Stimulated activated naive B cell treated with anti-CD40 and anti-IgM and Interleukin-4, amounts not matched to agents 10 μg/mL and 1 μg/mL and 100 μg/mL, for 72 hours (primary cell): ENCODE data around the gene ITFG2.
A peak's percentile ranks its signal among the peaks of the same experiment; 100 is the strongest.
"Not testable (repeated sequence)": the region's sequence is repeated elsewhere in the genome, so short reads cannot be mapped to it uniquely, and the experiment has no call there.

Source experiments
- ATAC-seq, 2 donors: fragments of 150-1000 bp; cut with Tn5 transposase; replicated peaks; 2 replicates each; pipeline ENCODE4 v1.10.0; 2021; ENCODE audit warnings: moderate library complexity in 1 of 2
- DNase-seq: peaks from one replicate; pipeline ENCODE4 v3.0.0; 2021
- H3K27ac Mint-ChIP-seq: one replicate; pipeline ENCODE4 v1.8.0; 2022; ENCODE audit warnings: mild to moderate bottlenecking, mixed read lengths
- H3K27me3 Mint-ChIP-seq, 2 donors: one replicate each; pipeline ENCODE4 v1.8.0; 2022; ENCODE audit warnings: mixed read lengths in 2 of 2
- H3K36me3 Mint-ChIP-seq, 2 donors: one replicate each; pipeline ENCODE4 v1.8.0; 2022; ENCODE audit warnings: mixed read lengths in 2 of 2, mild to moderate bottlenecking in 1 of 2
- H3K4me1 Mint-ChIP-seq, 2 donors: one replicate each; pipeline ENCODE4 v1.8.0; 2022; ENCODE audit warnings: mixed read lengths in 2 of 2, mild to moderate bottlenecking in 1 of 2
- H3K4me3 Mint-ChIP-seq, 2 donors: one replicate each; pipeline ENCODE4 v1.8.0; 2022; ENCODE audit warnings: mild to moderate bottlenecking in 2 of 2, mixed read lengths in 2 of 2, moderate library complexity in 1 of 2
- H3K9me3 Mint-ChIP-seq, 2 donors: one replicate each; pipeline ENCODE4 v1.8.0; 2022; ENCODE audit warnings: mixed read lengths in 2 of 2, mild to moderate bottlenecking in 1 of 2

ITFG2 gene

GRCh38 chr12:2812290-2813213 lies at the start of gene ITFG2:
Gene ITFG2, plus strand, starts transcription at chr12:2812668. Its CDS starts 93 bp downstream, at chr12:2812761.
- no peaks in the 10 kb centered on the region for H3K9me3 Mint-ChIP-seq
- peak within 1 kb of the TSS; percentile 100 for H3K4me3 Mint-ChIP-seq
- peak; percentile 96 for ATAC-seq
- H3K27me3 Mint-ChIP-seq, result no peaks in the 10 kb centered on the region
- H3K27ac Mint-ChIP-seq, result peak within 1 kb of the TSS; percentile 100
- peaks cover 11 to 19% of the 10 kb centered on the region in 2 donors for H3K36me3 Mint-ChIP-seq
- H3K4me1 Mint-ChIP-seq, result peaks cover 5 to 11% of the 10 kb centered on the region in 2 donors
- peak; percentile 95 for DNase-seq

- Mint-ChIP-seq H3K27ac (no peak overlapping the region), H3K4me1 (no peaks in the 10 kb centered on the region), H3K9me3 (no peaks in the 10 kb centered on the region), H3K4me3 (no peak overlapping the region), H3K27me3 (peaks cover 0 to 3% of the 10 kb centered on the region in 2 donors), H3K36me3 (no peaks in the 10 kb centered on the region)
- no peak for ATAC-seq
- DNase-seq, result no peak
Measured at GRCh38 chr12:2764398-2764797, 48.1 kb upstream of the ITFG2 start.

GRCh38 chr12:2765052-2765451 lies 47.4 kb upstream of the ITFG2 start:
- no peak overlapping the region for H3K4me3 Mint-ChIP-seq
- peaks cover 0 to 3% of the 10 kb centered on the region in 2 donors for H3K27me3 Mint-ChIP-seq
- no peaks in the 10 kb centered on the region for H3K9me3 Mint-ChIP-seq
- DNase-seq (no peak), ATAC-seq (no peak)
- H3K27ac Mint-ChIP-seq, result no peak overlapping the region
- no peaks in the 10 kb centered on the region for H3K36me3 Mint-ChIP-seq
- H3K4me1 Mint-ChIP-seq, result no peaks in the 10 kb centered on the region

GRCh38 chr12:2765608-2766007 lies 46.9 kb upstream of the ITFG2 start:
- Mint-ChIP-seq H3K4me3 (no peak overlapping the region), H3K9me3 (peaks cover 2 to 3% of the 10 kb centered on the region in 2 donors), H3K27ac (no peak overlapping the region), H3K27me3 (peaks cover 0 to 3% of the 10 kb centered on the region in 2 donors), H3K36me3 (no peaks in the 10 kb centered on the region), H3K4me1 (no peaks in the 10 kb centered on the region)
- DNase-seq (no peak), ATAC-seq (no peak)

GRCh38 chr12:2768224-2768961 lies 44.1 kb upstream of the ITFG2 start:
- Mint-ChIP-seq H3K27me3 (peaks cover 0 to 3% of the 10 kb centered on the region in 2 donors), H3K9me3 (peaks cover 3% of the 10 kb centered on the region in 2 donors), H3K27ac (no peak overlapping the region), H3K4me3 (no peak overlapping the region), H3K36me3 (no peaks in the 10 kb centered on the region), H3K4me1 (no peaks in the 10 kb centered on the region)
- DNase-seq (no peak), ATAC-seq (no peak)

- H3K9me3 Mint-ChIP-seq, result peaks cover 3% of the 10 kb centered on the region in 2 donors
- H3K27ac Mint-ChIP-seq, result no peak overlapping the region
- H3K4me3 Mint-ChIP-seq, result no peak overlapping the region
- no peaks in the 10 kb centered on the region for H3K4me1 Mint-ChIP-seq
- DNase-seq (no peak), ATAC-seq (no peak)
- H3K36me3 Mint-ChIP-seq, result no peaks in the 10 kb centered on the region
- H3K27me3 Mint-ChIP-seq, result peaks cover 0 to 3% of the 10 kb centered on the region in 2 donors
Measured at GRCh38 chr12:2769866-2770533, 42.5 kb upstream of the ITFG2 start.

GRCh38 chr12:2770544-2770943 lies 41.9 kb upstream of the ITFG2 start:
- H3K9me3 Mint-ChIP-seq, DNase-seq, H3K27me3 Mint-ChIP-seq, H3K4me1 Mint-ChIP-seq, H3K4me3 Mint-ChIP-seq, H3K27ac Mint-ChIP-seq, ATAC-seq, H3K36me3 Mint-ChIP-seq: not testable (repeated sequence)

- Mint-ChIP-seq H3K27ac (no peak overlapping the region), H3K27me3 (no peaks in the 10 kb centered on the region), H3K4me3 (no peak overlapping the region), H3K9me3 (peaks cover 3% of the 10 kb centered on the region in 2 donors), H3K4me1 (no peaks in the 10 kb centered on the region), H3K36me3 (no peaks in the 10 kb centered on the region)
- ATAC-seq, result no peak
- no peak for DNase-seq
Measured at GRCh38 chr12:2772370-2772769, 40.1 kb upstream of the ITFG2 start.

- no peak for ATAC-seq
- no peak for DNase-seq
- Mint-ChIP-seq H3K4me3 (no peak overlapping the region), H3K27ac (no peak overlapping the region), H3K27me3 (no peaks in the 10 kb centered on the region), H3K9me3 (peaks cover 3% of the 10 kb centered on the region in 2 donors), H3K36me3 (no peaks in the 10 kb centered on the region), H3K4me1 (no peaks in the 10 kb centered on the region)
Measured at GRCh38 chr12:2773199-2773875, 39.1 kb upstream of the ITFG2 start.

GRCh38 chr12:2775431-2775830 lies 37.0 kb upstream of the ITFG2 start:
- Mint-ChIP-seq H3K27me3 (peaks cover 0 to 3% of the 10 kb centered on the region in 2 donors), H3K9me3 (peaks cover 2% of the 10 kb centered on the region in 2 donors), H3K4me1 (no peaks in the 10 kb centered on the region), H3K4me3 (no peak overlapping the region), H3K36me3 (no peaks in the 10 kb centered on the region), H3K27ac (no peak overlapping the region)
- DNase-seq, result no peak
- no peak for ATAC-seq

GRCh38 chr12:2776129-2776806 lies 36.2 kb upstream of the ITFG2 start:
- Mint-ChIP-seq H3K4me1 (no peaks in the 10 kb centered on the region), H3K27ac (no peak overlapping the region), H3K4me3 (no peak overlapping the region), H3K36me3 (no peaks in the 10 kb centered on the region), H3K27me3 (peaks cover 0 to 3% of the 10 kb centered on the region in 2 donors), H3K9me3 (no peaks in the 10 kb centered on the region)
- no peak for ATAC-seq
- no peak for DNase-seq

- Mint-ChIP-seq H3K27ac (no peak overlapping the region), H3K27me3 (peaks cover 13 to 23% of the 10 kb centered on the region in 2 donors), H3K4me3 (no peak overlapping the region), H3K9me3 (no peaks in the 10 kb centered on the region), H3K36me3 (no peaks in the 10 kb centered on the region), H3K4me1 (peaks cover 10% of the 10 kb centered on the region in 2 donors)
- ATAC-seq (no peak), DNase-seq (no peak)
Measured at GRCh38 chr12:2779281-2779680, 33.2 kb upstream of the ITFG2 start.

GRCh38 chr12:2783936-2784600 lies 28.4 kb upstream of the ITFG2 start:
- no peaks in the 10 kb centered on the region for H3K36me3 Mint-ChIP-seq
- ATAC-seq, result peak; percentile 82 to 90

More at GRCh38 chr12:2783936-2784600, 28.4 kb upstream of the ITFG2 start:
- peak overlapping the region; percentile 84 to 86 for H3K4me3 Mint-ChIP-seq
- H3K27ac Mint-ChIP-seq, result no peak overlapping the region
- H3K4me1 Mint-ChIP-seq, result peaks cover 11 to 14% of the 10 kb centered on the region in 2 donors
- H3K27me3 Mint-ChIP-seq, result peaks cover 23 to 26% of the 10 kb centered on the region in 2 donors
- peak; percentile 21 for DNase-seq
- no peaks in the 10 kb centered on the region for H3K9me3 Mint-ChIP-seq
